A673 (cell line): ENCODE measurements around the gene PCP4. TPM values are rescaled to one million over a fixed set of nuclear protein-coding genes. Genes with fewer than 3 reads are reported as not detected.

ENCODE experiments used
- BruUV-seq: library from RNA; stranded (reverse); fragments of 400-500 nt; replicated peaks from 2 replicates; lab custom pipeline; 2021; lab: Mats Ljungman, UMichigan
- CTCF ChIA-PET: fragments of 300-600 bp; sonication (Branson Sonifier 250); formaldehyde crosslinking; loops from one replicate; lab custom pipeline; 2022; ENCODE audit warnings: antibody characterized with exemption; lab: Charles Lee
- POLR2A ChIA-PET: fragments of 300-600 bp; sonication (Branson Sonifier 250); formaldehyde crosslinking; loops from one replicate; lab custom pipeline; 2022; ENCODE audit warnings: antibody characterized with exemption; ENCODE audit not compliant: low non-redundant PET; lab: Charles Lee
- DNase-seq: peaks from one replicate; pipeline ENCODE4 v3.0.0-alpha.2; 2015; ENCODE audit warnings: low spot score
- H3K27ac ChIP-seq: fragments of 200-600 bp; sonication (generic); 2 replicates; pipeline ENCODE4 v1.5.1; 2016; ENCODE audit warnings: mixed run types, low read depth, mild to moderate bottlenecking, mixed read lengths, antibody characterized with exemption, low read length; ENCODE audit not compliant: poor library complexity, severe bottlenecking
- H3K27me3 ChIP-seq: fragments of 200-600 bp; sonication (generic); replicated peaks from 2 replicates; pipeline ENCODE4 v1.6.1; 2017; ENCODE audit warnings: mixed run types, low read depth, mild to moderate bottlenecking, mixed read lengths, antibody characterized with exemption, low read length; ENCODE audit not compliant: insufficient read depth, poor library complexity
- H3K36me3 ChIP-seq: fragments of 200-600 bp; sonication (generic); 2 replicates; pipeline ENCODE4 v1.6.1; 2016; ENCODE audit warnings: mixed run types, mild to moderate bottlenecking, mixed read lengths, antibody characterized with exemption, low read length; ENCODE audit not compliant: insufficient read depth, poor library complexity, severe bottlenecking
- H3K4me1 ChIP-seq: fragments of 200-600 bp; sonication (generic); 2 replicates; pipeline ENCODE4 v1.6.1; 2017; ENCODE audit warnings: mixed run types, mild to moderate bottlenecking, mixed read lengths, antibody characterized with exemption, low read length; ENCODE audit not compliant: insufficient read depth, poor library complexity, severe bottlenecking
- H3K4me3 ChIP-seq: fragments of 200-600 bp; sonication (generic); 2 replicates; pipeline ENCODE4 v1.5.1; 2016; ENCODE audit warnings: low read depth, mixed run types, mild to moderate bottlenecking, mixed read lengths, low read length; ENCODE audit not compliant: poor library complexity, severe bottlenecking
- H3K9me3 ChIP-seq: fragments of 200-600 bp; sonication (generic); 2 replicates; pipeline ENCODE4 v1.6.1; 2016; ENCODE audit warnings: mixed run types, low read depth, mild to moderate bottlenecking, mixed read lengths, antibody characterized with exemption, low read length; ENCODE audit not compliant: poor library complexity, severe bottlenecking
- CTCF ChIP-seq: fragments of 300-800, 200-600 bp; sonication (generic); conservative IDR thresholded peaks from 2 replicates; pipeline ENCODE4 v1.5.1; 2017; ENCODE audit warnings: low read depth, mild to moderate bottlenecking, antibody characterized with exemption, low read length, moderate library complexity, mixed read lengths
- EZH2 ChIP-seq: fragments of 200-600 bp; sonication (generic); IDR thresholded peaks from 2 replicates; pipeline ENCODE4 v1.6.1; 2017; ENCODE audit warnings: borderline replicate concordance, low read depth, mild to moderate bottlenecking, mixed read lengths, antibody characterized with exemption, low read length; ENCODE audit not compliant: poor library complexity, severe bottlenecking
- intact Hi-C: fragments of 100-400 bp; cut with micrococcal nuclease; formaldehyde crosslinking; loops from one replicate; pipeline ENCODE4 v1.10.0; 2022; ENCODE audit not compliant: unreplicated experiment
- total RNA-seq: library from RNA; stranded (reverse); gene quantifications from 2 replicates; pipeline ENCODE4 v1.2.3, GENCODE V29; 2021

PCP4 gene
- total RNA-seq, 1 experiment from 2014 or later, result not detected

- H3K9me3 ChIP-seq, result peaks cover 29% of the 10 kb centered on the region
- H3K4me3 ChIP-seq, result no peak overlapping the region
- TF ChIP-seq EZH2, result no peak
- no peak for TF ChIP-seq CTCF
- POLR2A ChIA-PET, result no interaction called here
- CTCF ChIA-PET, result no interaction called here
- no peak overlapping the region for H3K27ac ChIP-seq
- no peaks in the 10 kb centered on the region for H3K27me3 ChIP-seq
- no peaks in the 10 kb centered on the region for H3K4me1 ChIP-seq
- no peaks in the 10 kb centered on the region for H3K36me3 ChIP-seq
- BruUV-seq, result no TSS peak
- no peak for DNase-seq
- intact Hi-C loops, result no loop called here
These were observed 105.9 kb downstream of the PCP4 start for GRCh38 chr21:39972976-39973770.

DNA sequence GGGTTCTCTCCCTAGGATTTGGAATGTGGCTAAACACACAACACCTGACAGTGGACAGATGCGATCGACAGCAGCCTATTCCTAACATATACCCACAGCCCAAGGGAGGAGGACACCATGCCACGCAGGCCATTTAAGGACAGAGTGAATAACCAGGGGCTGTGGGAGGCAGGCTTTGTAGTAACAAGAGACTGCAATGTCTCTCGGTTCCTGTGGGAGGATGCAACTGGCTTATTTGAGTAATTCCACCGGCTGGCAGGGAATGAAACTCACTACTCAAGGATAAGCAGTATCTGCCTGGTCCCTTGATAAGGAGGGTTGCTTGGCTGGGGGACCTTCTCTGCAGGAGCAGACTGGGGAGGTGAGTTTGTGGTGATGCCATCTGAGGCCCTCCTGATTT, 109.6 kb downstream of the PCP4 start:
- Histone ChIP-seq H3K27me3 (no peaks in the 10 kb centered on the region), H3K9me3 (peaks cover 9% of the 10 kb centered on the region), H3K4me1 (no peaks in the 10 kb centered on the region), H3K27ac (no peak overlapping the region), H3K36me3 (no peaks in the 10 kb centered on the region), H3K4me3 (no peak overlapping the region)
- no peak for TF ChIP-seq CTCF
- no peak for TF ChIP-seq EZH2
- CTCF ChIA-PET, result no interaction called here
- no TSS peak for BruUV-seq
- intact Hi-C loops, result no loop called here
- DNase-seq, result no peak
- POLR2A ChIA-PET, result no interaction called here

Other genes with a start within 250 kb of the PCP4 start
- not detected in 2 replicates for gene IGSF5, start 122.3 kb upstream of the PCP4 start, total RNA-seq